GM12873 (cell line): Measurements from ENCODE around the gene VIPR2.

Source experiments
- TF ChIP-seq, protein P1 (sequence below): IDR thresholded peaks from 2 replicates; pipeline ENCODE4 v1.5.1; 2012; ENCODE audit warnings: low read depth, mild to moderate bottlenecking, moderate library complexity, low read length, control low read depth; ENCODE audit not compliant: insufficient read depth; ENCODE audit errors: missing control alignments

VIPR2 gene

DNA sequence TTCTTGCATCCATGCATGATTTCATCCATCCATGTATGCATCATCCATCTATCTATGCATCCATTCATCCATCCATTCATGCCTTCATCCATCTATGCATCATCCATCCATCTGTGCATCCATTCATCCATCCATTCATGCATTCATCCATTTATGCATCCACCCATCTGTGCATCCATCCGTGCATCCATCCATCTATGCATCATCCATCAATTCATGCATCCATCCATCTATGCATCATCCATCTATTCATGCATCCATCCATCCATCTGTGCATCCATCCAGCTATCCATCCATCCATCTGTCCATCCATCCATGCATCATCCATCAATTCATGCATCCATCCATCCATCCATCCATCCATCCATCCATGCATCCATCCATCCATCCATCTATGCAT is 157.0 kb downstream of the VIPR2 start:
- TF ChIP-seq, protein P1, sequence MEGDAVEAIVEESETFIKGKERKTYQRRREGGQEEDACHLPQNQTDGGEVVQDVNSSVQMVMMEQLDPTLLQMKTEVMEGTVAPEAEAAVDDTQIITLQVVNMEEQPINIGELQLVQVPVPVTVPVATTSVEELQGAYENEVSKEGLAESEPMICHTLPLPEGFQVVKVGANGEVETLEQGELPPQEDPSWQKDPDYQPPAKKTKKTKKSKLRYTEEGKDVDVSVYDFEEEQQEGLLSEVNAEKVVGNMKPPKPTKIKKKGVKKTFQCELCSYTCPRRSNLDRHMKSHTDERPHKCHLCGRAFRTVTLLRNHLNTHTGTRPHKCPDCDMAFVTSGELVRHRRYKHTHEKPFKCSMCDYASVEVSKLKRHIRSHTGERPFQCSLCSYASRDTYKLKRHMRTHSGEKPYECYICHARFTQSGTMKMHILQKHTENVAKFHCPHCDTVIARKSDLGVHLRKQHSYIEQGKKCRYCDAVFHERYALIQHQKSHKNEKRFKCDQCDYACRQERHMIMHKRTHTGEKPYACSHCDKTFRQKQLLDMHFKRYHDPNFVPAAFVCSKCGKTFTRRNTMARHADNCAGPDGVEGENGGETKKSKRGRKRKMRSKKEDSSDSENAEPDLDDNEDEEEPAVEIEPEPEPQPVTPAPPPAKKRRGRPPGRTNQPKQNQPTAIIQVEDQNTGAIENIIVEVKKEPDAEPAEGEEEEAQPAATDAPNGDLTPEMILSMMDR = no peak

DNA sequence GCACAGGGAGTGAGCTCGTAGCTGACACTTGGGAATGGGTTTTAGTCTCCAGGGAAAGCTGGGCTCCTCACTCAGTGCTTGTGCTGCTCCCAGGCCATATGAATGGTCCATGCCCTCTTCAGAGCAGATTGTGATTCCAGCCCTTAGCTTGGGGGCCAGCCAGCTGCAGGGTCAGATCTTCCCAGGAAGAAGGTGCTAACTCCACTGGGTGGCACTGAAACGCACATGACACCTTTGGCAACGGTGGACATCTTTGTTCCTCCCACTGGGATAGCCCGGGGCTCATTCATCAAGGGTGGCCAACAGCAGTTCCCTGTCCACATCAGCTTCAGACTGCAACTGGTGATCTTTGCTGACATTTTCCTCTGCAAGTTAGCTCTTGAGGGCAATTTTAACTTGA is 159.1 kb downstream of the VIPR2 start:
- TF ChIP-seq, protein P1 = no peak

DNA sequence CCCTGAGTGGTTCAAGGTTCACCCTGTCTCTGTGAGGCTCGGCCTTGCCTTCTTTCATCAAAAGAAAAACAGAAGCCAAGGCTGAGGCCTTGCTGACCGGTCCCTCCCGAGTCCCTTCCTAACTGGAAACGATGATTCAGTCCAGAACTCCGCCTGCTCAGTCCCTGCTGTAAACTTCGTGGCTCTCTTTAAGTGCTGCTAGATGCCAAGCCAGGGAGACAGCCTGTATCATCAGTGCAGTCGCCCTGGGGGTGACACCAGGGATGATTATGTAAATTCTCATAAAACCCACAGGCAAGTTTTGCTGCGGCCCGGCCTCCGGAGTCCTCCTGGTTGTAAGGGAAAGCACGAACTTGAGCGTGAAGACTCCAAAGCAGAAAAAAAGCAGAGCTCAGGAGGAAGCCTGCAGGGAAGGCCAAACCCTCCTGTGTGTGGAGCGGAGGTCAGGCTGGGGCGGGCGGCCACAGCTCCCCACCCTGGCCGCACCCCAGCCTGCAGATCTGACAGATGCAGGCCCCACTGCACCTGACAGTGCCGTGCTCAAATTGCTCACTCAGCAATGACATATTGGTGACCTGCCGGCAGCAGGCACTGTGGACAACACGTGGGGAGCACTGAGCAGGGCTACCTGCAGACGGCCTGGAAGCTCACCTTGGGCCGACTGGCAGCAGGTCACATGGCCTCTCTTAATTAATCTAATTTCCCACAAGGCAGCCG is 164.9 kb downstream of the VIPR2 start:
- TF ChIP-seq, protein P1 = no peak

DNA sequence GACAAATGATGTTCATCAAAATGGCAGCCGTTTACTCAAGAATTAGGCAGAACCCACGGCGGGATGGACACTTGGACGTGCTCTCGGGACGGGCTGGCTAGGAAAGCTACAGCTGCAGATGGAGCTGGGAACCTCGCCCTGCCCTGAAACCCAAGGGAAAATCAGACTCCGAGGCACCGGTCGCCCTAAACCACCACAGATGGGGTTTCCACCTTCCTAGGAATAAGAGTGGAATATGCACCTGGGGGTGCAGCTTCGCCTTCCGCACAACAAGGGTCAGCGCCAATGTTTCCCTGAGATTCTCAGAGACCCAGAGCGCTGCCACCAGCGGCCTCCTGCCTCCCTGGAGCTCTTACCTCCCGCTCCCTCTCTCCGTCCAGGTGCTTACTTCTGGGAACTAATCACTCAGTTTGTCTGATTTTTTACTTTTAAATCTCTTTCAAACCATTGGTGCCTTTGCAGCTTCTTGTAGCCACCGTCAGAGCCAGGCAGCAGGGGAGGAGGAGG is 165.6 kb downstream of the VIPR2 start:
- TF ChIP-seq, protein P1 = no peak
